Left forelimb (tissue), 1 donor: ENCODE measurements around the gene DDX49.
A peak's percentile ranks its signal among the peaks of the same experiment; 100 is the strongest.
"Not testable (repeated sequence)": the region's sequence is repeated elsewhere in the genome, so short reads cannot be mapped to it uniquely, and the experiment has no call there.

Source experiments
- DNase-seq: peaks from one replicate; pipeline ENCODE4 v3.0.0-alpha.2; 2018; ENCODE audit warnings: low spot score

DDX49 gene

DNA sequence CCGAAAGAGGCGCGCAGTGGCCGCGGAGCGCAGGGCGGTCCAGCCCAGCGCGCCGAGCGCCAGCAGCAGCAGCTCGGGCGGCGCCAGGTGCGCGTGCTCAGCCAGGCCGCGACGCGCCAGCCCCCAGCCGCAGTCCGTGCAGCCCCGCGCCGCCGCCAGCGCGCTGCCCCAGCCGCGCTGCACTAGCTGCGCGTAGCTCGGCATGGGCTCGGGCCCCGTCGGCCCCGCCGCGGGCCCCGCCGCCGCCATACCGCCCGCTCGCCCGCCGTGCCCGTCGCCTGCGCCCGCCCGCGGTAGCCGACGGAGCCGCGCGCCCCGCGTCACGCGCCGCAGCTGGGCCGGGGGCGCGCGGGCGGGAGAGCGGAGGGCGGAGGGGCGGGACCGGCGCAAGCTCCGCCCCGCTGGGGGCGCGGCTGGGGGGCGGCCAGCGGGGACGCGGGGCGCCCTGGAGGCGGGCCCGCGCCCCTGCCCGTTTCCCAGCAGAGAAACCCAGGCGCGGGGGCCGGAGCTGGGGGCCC lies 23.6 kb upstream of the DDX49 start, which contains the start of gene CERS1:
Gene CERS1, minus strand, starts transcription at position 335 of the 518 bp plus-strand sequence. Its CDS starts 86 bp downstream, at position 249.
- peak; percentile 66 for DNase-seq

DNA sequence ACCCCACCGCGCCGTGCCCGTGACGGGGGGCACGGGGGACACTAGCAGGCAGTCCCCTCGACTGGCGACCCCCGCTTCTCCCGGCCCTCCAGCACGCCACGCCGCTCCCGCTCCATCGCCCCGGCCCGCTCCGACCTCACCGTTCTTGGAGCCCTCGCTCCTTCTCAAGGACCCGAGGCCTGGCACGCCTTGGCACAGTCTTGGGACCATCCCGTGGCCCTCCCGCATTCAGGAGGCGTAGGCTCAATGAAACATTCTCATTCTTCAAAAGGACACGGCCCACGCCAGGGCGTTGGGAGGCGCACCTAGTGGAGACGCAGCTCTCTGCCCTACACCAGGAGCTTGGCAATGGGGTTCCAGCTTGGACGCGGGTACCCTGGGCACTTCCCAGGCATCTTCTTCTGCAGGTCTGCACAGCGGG lies 23.1 kb upstream of the DDX49 start:
- DNase-seq: no peak

DNA sequence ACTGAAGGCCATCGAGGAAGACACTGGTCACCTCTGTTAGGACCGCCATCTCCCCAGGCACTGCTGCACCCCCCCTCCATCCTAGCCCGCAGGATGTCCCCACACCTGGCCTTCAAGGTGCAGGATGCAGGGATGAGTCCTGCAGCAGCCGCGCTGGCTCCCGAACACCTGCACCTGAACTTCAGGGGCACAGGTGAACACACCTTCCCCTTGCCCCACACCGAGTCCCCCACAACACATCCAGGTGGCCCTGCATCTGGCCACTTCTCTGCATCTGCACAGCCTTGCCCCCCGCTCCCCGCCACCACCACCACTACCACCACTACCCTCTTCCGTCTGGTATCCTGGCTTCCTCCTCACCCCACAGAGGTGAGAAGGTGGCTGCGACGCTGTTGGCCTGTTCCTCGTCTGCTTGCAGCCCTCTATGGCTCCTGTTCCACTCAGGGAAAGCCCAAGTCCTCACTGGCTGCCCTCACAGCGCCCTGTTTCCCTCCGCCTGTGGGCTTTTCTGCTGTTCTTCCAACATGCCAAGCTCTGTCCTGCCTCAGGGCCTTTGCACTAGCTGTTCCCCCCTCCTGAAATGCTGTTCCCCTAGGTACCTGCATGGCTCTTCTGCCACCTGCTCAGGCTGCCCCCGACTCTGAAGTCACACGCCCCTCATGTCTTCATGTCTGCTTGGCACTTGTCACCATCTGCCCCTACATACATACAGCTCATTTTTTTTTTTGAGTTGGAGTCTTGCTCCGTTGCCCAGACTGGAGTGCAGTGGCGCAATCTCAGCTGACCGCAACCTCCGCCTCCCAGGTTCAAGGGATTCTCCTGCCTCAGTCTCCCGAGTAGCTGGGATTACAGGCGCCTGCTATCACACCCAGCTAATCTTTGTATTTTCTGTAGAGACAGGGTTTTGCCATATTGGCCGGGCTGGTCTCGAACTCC lies 22.2 kb upstream of the DDX49 start:
- DNase-seq: peak; percentile 59

DNA sequence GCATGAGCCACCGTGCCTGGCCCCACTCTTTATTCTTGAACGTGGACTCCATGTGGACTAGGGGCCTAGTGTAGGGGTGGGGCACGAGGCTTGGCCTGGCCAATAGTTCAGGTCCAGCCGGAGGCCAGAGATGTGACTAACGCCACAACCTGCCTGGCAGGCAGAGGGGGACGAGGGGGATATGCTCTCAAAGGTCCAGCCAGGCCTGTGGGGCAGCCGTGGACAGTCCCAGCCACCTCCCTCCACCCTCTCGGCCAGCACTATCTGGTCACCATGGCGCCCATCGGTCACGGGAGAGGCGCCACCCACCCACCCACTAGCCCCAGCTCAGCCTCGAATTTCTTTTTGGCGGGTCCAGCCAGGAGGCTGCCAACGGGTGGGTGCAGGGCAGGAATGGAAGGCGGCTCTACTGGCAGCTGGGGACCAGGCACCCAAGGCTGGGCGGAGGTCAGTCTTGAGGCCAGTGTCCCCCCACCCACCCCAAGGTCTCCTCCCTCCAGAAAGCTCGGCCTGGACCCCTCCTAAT lies 21.4 kb upstream of the DDX49 start:
- peak; percentile 67 for DNase-seq

DNA sequence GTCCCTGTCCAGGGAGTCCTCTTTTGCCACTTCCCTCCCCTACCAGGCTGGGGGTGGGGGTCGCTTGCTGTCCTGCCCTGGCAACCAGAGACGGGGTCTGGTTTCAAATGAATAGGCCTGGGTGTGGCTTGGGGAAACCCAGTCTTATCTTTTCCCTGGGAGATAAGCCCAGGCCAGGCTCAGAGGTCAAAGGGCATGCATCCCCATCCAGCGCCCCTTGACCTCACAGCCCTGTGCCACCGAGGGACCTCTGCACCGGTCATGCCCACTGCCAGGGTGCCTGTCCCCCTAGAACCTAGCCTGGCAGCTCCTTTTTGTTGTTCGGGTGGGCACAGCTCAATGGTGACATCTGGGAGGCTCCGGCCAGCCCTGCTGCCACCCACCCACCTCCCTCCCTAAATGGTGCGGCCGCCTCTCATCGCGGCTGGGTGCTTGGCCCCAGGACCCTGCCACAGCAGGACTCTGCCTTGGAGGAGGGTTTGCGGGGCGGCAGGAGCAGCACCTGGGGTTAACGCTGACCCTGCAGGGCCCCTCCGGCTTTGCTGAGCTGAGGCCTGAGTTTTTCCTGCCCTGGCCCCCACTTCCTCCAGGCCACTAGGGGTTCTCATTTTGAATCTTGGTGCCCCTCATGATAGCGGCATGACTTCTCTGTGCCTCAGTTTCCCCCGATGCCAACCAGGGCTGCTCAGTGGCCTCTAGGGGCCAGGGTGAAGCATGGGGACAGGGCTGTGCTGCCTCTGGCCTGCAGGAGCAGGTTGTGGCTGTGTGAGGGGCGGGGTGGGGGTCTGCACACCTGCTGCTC lies 20.7 kb upstream of the DDX49 start:
- DNase-seq: no peak

DNA sequence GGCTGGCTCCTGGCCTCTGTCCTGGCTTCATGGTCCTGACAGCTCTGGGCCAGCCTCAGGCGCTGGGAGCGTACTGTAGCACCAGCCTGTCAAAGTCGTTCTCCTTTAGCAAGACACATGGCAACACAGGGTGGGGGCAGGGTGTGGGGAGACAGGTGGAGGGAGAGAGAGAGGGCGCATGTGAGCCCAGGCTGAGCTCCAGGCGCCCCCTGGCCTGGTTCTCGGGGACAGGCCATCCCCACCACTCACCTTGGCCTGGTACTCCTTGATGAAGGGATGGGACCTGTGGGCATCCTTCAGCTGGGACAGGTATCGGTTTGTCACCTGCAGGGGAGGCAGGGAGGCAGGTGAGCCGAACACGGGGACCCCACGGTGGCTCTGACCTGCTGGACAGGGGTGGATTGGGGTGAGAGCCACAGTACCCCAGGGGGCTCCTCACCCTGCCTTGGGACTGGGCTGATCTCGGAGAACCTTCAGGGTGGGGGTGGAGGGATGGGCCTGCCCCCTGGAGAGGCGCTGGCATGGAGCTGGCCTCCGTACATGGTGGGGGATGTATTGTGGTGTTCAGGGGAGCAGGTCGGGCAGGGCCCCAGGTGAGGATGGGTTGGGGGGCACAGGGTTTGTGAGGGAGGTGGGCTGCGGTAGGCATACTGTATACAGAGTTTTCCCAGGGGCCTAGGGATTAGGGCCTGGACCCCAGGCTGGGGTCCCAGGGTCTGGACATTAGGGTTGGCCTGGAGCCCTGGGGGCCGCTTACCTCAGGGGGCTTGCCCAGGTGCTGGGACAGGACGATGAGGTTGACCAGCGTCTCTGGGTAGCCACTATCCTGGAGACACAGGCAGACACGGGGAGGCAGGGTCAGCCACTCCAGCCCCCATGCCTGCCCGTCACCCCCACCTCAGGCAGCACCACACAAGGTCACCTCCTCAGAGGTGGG lies 19.6 kb upstream of the DDX49 start:
- DNase-seq: peak; percentile 56

DNA sequence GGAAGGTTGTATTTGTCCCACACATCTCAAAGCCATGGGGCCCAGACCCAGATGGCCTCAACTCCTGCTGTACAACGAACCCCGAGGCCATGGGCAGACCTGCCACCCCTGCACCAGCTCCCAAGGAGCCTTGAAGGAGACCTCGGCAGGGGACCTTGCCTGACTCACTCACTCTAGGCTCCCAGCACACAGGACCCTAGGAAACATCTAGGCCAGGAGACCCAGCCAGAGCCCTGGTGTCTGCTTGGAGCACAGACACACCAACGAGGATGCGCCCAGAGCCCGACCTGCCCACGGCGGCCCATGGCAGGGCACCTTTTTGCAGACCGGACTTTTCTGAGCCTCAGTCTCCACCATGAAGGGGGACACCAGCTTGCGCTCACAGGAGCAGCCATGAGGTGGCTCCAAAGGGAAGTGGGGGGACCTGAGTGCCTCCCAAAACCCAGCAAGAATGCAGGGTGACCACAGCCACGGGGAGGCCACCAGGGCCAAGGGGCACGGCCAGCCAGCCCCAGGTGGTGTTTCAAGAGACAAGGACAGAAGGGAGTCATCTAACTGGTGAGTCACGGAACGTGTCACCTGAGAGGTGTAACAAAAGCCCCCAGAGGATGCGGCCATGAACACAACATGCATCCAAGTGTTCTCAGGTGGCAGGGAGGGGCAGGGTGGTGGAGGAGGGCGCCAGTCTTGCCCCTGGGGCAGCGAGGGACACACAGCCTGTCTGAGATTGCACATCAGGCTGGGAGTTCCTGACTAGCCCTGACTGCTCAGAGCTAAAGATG lies 18.6 kb upstream of the DDX49 start:
- peak; percentile 63 for DNase-seq

DNA sequence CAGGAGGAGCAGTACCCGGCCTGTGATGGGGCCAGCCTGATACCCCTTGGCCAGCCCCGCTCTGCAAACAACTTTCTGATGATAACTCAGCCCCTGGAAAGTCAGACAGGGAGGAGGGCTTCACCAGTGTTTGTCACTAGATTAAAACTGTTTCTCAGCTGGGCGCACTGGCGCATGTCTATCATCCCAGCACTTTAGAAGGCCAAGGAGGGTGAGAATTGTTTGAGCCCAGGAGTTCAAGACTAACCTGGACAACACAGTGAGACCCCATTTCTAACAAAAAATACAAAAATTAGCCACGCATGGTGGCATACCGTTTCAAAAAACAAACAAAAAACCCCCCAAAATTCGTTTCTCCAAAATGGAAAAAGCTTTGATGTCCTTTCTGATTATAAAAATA lies 18.0 kb upstream of the DDX49 start:
- no peak for DNase-seq

DNA sequence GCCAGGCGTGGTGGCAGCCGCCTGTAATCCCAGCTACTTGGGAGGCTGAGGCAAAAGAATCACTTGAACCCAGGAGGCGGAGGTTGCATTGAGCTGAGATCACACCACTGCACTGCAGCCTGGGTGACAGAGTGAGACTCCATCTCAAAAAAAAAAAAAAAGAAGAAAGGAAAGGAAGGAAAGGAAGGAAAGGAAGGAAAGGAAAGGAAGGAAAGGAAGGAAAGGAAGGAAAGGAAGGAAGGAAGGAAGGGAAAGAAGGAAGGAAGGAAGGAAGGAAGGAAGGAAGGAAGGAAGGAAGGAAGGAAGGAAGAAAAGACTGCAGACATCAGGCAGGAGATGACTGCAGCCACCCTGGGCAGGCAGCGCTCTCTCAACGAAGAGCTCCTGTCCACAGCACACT lies 17.0 kb upstream of the DDX49 start:
- not testable (repeated sequence) for DNase-seq

DNA sequence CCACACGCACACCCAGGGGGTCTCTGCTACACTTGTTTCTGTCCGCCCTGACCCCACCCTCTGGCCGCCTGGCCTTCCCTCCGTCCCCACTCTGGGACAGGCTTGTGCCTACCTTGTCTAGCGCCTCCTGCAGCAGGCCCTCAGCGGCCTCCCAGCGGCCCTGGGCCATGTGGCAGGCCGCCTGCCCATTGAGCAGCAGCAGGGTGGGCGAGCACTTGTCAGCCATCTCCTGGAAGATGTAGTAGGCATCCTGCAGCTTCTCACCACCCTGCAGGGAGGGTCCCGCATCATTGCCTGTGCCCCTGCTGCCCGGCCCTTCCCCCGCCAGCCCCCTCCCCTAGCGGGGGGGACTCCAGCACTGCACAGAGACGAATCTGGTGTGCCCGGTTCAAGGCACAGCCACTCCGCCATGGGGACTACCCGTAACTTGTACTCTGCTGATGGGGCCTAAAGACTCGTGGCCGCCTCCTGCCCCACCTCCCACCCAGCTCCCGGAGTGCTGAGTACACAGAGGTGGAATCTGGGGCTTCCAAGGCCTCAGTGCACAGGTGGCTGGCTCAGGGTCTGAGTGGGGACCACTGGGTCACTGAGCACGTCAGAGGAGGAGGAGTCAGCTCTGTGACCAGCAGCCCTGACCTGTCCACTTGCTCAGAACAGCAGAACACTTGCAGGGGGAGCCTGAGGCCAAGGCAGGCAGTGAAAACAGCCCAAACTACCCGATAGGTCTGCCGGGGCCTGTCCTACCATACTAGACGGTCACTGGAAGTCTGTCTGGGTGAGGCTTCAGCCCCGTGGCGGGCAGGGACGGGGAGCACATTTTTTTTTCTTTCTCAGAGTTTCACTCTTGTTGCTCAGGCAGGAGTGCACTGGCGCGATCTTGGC lies 16.1 kb upstream of the DDX49 start:
- peak; percentile 66 for DNase-seq

DNA sequence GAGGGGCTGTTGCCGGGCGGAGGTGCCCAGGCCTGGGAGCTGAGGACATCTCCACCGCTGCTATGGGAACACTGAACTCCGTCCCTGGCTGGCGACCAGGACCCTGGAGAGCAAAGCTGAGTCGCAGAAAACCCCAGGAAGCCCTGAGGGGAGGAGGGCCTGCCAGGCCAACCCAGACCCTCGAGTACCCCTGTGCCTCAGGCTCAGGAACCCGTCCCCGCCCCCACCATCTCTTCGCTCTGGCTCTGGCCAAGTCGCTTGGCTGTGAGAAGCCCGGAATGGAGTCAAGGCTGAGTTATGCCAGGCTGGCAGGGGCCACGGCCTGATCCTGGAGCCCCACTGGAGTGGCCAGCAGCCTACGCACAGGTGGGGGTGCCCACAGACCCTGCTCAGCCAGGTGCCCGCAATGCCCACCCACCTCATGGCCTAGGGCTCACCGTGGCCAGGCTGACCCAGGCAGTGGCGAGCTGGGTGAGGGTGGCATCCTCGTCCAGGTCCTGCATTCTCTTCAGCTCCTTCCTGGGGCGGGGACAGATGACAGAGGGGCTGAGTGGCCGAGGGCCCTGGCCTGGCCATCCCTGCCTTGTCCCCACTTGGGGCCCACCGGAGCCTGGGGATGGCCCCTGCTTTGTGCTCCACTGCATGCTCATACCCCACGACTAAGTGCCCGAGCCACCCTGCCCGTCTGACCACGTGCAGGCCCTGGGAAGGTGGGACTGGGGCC lies 15.0 kb upstream of the DDX49 start:
- no peak for DNase-seq

DNA sequence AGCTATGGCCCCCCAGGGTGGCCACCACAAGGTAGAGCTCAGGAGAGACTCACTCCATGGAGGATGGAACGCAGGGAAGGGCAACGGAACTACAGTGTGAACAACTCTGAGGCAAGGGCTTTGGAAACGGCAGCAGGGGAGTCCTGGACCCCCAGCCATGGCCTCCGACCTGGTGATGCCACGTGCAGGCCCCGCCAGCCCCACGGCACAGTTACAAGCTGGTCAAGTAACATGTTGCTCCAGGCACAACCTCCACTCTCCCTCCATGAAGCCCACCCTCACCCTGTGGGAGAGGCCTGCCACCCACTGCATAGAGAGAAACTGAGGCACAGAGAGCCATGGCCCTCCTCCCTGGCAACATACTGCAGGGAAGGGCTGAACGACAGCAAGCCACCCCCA lies 14.5 kb upstream of the DDX49 start:
- no peak for DNase-seq

DNA sequence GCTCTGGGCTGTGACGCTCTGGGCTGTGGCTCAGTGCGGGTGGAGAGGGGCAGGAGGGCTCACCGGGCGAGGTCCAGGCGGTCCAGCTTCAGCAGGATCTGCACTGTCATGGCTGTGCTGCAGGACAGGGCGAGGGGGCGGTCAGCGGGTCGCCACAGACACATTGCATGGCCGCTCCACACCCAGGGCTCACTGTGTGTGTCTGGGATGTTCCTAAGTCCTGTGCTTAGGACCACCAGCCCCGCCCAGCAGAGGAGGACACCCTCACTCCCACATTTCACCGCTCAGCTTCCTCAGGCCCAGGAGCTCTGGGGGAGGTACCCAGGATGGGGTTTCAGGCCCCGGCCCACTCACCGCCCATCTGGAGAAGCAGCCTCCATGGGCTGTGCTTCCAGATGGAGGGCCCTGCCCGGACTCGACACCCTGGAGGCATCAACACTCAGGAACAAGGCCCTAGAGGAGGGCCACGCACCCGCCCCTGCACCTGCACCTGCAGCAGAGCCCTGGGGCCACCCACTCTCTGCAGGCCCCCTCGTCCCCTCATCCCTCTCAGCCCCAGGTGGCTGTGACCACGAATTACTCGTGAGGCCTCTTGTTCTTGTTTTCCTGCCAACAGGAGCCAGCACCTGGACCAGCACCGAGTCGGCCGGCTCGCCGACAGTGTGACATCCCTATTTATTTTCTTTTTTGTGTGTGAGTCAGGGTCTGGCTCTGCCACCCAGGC lies 13.8 kb upstream of the DDX49 start:
- no peak for DNase-seq

DNA sequence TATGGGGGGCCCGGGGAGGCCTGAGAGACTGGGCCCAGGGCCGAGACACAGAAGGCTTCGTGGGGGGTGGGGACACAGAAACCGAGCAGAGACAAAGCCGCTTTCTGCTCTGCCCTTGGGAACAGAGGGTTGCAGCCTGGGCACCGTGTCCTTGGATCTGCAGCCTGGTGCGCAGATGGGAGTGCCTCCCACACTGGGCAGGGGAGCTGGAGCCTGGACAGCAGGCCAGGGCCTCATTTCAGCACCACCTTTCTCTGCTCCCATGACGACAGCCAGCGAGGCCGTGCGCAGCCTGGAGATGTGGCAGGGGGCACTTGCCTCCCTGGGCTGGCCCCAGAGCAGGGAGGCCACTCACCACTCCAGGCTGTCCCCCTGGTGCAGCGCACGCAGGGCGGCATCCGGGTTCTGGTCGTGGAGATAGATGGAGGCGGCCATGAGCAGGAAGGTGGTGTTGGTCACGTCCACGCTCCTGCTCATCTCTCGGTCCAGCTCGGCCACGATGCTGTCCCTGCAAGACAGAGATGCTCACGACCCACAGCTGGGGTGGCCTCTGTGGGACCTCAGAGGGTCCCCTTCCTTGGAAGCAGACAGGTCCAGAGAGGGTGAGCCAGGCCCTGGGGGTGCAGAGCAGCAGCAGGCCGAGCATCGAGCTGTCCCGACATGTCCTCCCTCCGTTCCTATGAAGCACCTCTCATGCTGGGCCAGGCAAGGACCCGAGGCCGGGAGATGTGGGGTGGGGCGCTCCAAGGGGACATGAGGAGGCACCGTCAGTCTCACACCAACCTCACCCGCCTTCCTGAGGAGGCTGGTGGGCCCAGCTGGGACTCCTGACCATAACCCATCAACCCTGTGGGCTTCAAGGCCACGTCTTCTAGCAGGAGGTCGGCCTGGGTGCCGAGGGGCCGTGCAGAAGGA lies 12.7 kb upstream of the DDX49 start:
- no peak for DNase-seq

DNA sequence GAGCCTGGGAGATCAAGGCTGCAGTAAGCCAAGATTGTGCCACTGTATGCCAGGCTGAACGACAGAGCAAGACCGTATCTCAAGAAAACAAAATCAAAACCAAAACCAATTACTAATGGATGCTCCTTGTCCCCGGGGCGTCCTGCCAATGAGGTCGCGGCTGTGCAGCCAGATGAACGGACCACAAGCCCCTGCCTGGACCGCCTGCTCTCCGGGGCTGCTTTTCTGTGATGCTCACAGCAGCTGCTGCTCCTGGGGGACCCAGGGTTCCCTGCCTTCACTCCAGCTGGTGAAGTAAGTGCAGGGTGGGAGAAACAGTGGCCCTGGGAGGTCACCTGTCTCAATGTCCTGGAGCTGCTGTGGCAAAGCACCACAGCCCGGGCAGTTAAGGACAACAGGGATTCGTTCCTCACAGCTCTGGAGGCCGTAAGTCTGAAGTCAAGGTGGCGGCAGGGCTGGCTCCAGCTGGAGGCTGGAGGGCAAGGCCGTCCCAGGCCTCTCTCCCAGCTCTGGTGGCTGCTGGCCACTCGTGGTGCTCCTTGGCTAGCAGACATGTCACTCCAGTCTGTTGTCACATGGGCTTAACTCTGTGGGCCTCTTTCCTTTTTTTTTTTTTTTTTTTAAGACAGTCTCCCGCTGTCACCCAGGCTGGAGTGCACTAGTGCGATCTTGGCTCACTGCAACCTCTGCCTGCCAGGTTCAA lies 10.4 kb upstream of the DDX49 start:
- no peak for DNase-seq

DNA sequence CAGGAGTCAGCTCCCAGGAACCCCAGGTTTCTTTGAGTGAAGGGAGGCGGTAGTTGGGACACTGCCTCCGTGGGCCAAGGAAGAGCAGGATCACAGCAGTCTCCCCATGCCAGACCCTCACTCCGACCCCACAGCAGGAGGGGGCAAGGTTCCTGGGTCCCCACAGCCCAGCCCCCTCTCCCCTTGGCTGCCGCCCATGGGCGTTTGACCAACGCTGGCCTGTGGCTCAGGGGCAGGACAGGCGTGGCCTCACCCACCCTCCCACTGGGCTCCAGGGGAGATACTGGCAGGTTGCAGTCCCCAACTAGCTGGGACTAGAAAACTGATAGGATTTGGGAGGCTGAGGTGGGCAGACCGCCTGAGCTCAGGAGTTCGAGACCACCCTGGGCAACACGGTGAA lies 9.5 kb upstream of the DDX49 start:
- no peak for DNase-seq
